GM23338 (cell line): Measurements from ENCODE around the gene ETF1. TPM values are rescaled to one million over a fixed set of nuclear protein-coding genes. Genes with fewer than 3 reads are reported as not detected.

ENCODE experiments used
- ATAC-seq: fragments of 200-7000 bp; cut with Tn5 transposase; 3 replicates; pipeline ENCODE4 v1.9.1; 2020
- DNase-seq: peaks from one replicate; pipeline ENCODE4 v3.0.0-alpha.2; 2015; ENCODE audit warnings: low spot score
- H2AFZ ChIP-seq: fragments of 200-600 bp; sonication (generic); 2 replicates; pipeline ENCODE4 v1.8.0; 2016; ENCODE audit warnings: antibody characterized with exemption, mild to moderate bottlenecking, moderate library complexity
- H3F3A ChIP-seq: fragments of 200-600 bp; sonication (generic); replicated peaks from 2 replicates; pipeline ENCODE4 v1.8.0; 2017; ENCODE audit warnings: antibody characterized with exemption, mixed run types, low read depth
- H3K27ac ChIP-seq: fragments of 200-600 bp; sonication (generic); 2 replicates; pipeline ENCODE4 v1.6.1; 2016; ENCODE audit warnings: low read depth
- H3K27me3 ChIP-seq: fragments of 200-600 bp; sonication (generic); 2 replicates; pipeline ENCODE4 v1.8.0; 2016; ENCODE audit warnings: mild to moderate bottlenecking, mixed run types, moderate library complexity; ENCODE audit not compliant: insufficient read depth
- H3K36me3 ChIP-seq: fragments of 200-600 bp; sonication (generic); 2 replicates; pipeline ENCODE4 v1.8.0; 2016; ENCODE audit warnings: mild to moderate bottlenecking; ENCODE audit not compliant: insufficient read depth
- H3K4me1 ChIP-seq: fragments of 200-600 bp; sonication (generic); 2 replicates; pipeline ENCODE4 v1.8.0; 2016; ENCODE audit warnings: mild to moderate bottlenecking, moderate library complexity; ENCODE audit not compliant: insufficient read depth
- H3K4me2 ChIP-seq: fragments of 200-600 bp; sonication (generic); 2 replicates; pipeline ENCODE4 v1.7.1; 2017; ENCODE audit warnings: mixed run types
- H3K4me3 ChIP-seq: fragments of 200-600 bp; sonication (generic); 2 replicates; pipeline ENCODE4 v1.6.1; 2016; ENCODE audit warnings: mixed run types
- H3K79me2 ChIP-seq: fragments of 200-600 bp; sonication (generic); replicated peaks from 2 replicates; pipeline ENCODE4 v1.8.0; 2017; ENCODE audit warnings: mild to moderate bottlenecking; ENCODE audit not compliant: insufficient read depth
- H3K9me2 ChIP-seq: fragments of 200-600 bp; sonication (generic); 2 replicates; pipeline ENCODE4 v1.8.0; 2017; ENCODE audit not compliant: insufficient read depth
- H4K20me1 ChIP-seq: fragments of 200-600 bp; sonication (generic); replicated peaks from 2 replicates; pipeline ENCODE4 v1.8.0; 2017; ENCODE audit warnings: mild to moderate bottlenecking; ENCODE audit not compliant: insufficient read depth
- H3K27ac Mint-ChIP-seq: 2 replicates; pipeline ENCODE4 v1.8.0; 2020; ENCODE audit warnings: inconsistent platforms, mild to moderate bottlenecking, moderate library complexity, mixed read lengths
- H3K27me3 Mint-ChIP-seq: 3 replicates; pipeline ENCODE4 v1.8.0; 2022; ENCODE audit warnings: low read depth, mild to moderate bottlenecking, moderate library complexity, mixed read lengths, inconsistent platforms; ENCODE audit not compliant: insufficient read depth, poor library complexity
- H3K36me3 Mint-ChIP-seq: 3 replicates; pipeline ENCODE4 v1.8.0; 2021; ENCODE audit warnings: low read depth, mild to moderate bottlenecking, inconsistent platforms, moderate library complexity, mixed read lengths
- H3K4me1 Mint-ChIP-seq: 3 replicates; pipeline ENCODE4 v1.8.0; 2020; ENCODE audit warnings: mild to moderate bottlenecking, inconsistent platforms, mixed read lengths
- H3K4me3 Mint-ChIP-seq: 3 replicates; pipeline ENCODE4 v1.8.0; 2021; ENCODE audit warnings: moderate library complexity, mild to moderate bottlenecking, inconsistent platforms, mixed read lengths
- H3K9me3 Mint-ChIP-seq: 3 replicates; pipeline ENCODE4 v1.8.0; 2020; ENCODE audit warnings: moderate library complexity, mild to moderate bottlenecking, inconsistent platforms, mixed read lengths
- CREB1 ChIP-seq: fragments of 250-450 bp; sonication (Bioruptor Pico); IDR thresholded peaks from 2 replicates; pipeline ENCODE4 v1.5.0; 2020; ENCODE audit warnings: low read depth, mild to moderate bottlenecking, moderate library complexity
- EZH2 ChIP-seq: fragments of 200-600 bp; sonication (generic); IDR thresholded peaks from one replicate; pipeline ENCODE4 v1.8.0; 2017; ENCODE audit warnings: antibody characterized with exemption, mild to moderate bottlenecking, low read depth; ENCODE audit not compliant: unreplicated experiment
- EZH2phosphoT487 ChIP-seq: fragments of 200-600 bp; sonication (generic); IDR thresholded peaks from one replicate; pipeline ENCODE4 v1.8.1; 2018; ENCODE audit warnings: antibody characterized with exemption; ENCODE audit not compliant: unreplicated experiment
- JUNB ChIP-seq: IDR thresholded peaks from one replicate; pipeline ENCODE4 v1.6.1; 2016; ENCODE audit warnings: antibody characterized with exemption; ENCODE audit not compliant: unreplicated experiment
- NANOG ChIP-seq: IDR thresholded peaks from 2 replicates; pipeline ENCODE4 v1.6.1; 2016; ENCODE audit warnings: antibody characterized with exemption, borderline replicate concordance
- POLR2AphosphoS5 ChIP-seq: IDR thresholded peaks from 2 replicates; pipeline ENCODE4 v1.6.1; 2016; ENCODE audit warnings: antibody characterized with exemption, low read depth
- STAT1 ChIP-seq: IDR thresholded peaks from one replicate; pipeline ENCODE4 v1.6.1; 2016; ENCODE audit warnings: antibody characterized with exemption; ENCODE audit not compliant: unreplicated experiment
- ZNF114 ChIP-seq: fragments of 250-450 bp; sonication (Bioruptor Pico); IDR thresholded peaks from 2 replicates; pipeline ENCODE4 v1.5.0; 2020; ENCODE audit warnings: mild to moderate bottlenecking, moderate library complexity
- ZNF331 ChIP-seq: fragments of 250-450 bp; sonication (Bioruptor Pico); IDR thresholded peaks from 2 replicates; pipeline ENCODE4 v1.5.0; 2020; ENCODE audit warnings: low read depth, mild to moderate bottlenecking, moderate library complexity
- polyA plus RNA-seq: library from polyadenylated mRNA; unstranded; fragments of >200 nt; fragmentation: Nextera tagmentation; extraction: Ambion mirVana; gene quantifications from 2 replicates; pipeline ENCODE4 v1.2.1, GENCODE V29; 2016
- total RNA-seq: library from RNA; depleted of rRNA; stranded (reverse); fragments of >200 nt; shearing (Covaris generic); gene quantifications from 2 replicates; pipeline ENCODE4 v1.2.3, GENCODE V29; 2014
- TF ChIP-seq, protein P1 (sequence below): IDR thresholded peaks from one replicate; pipeline ENCODE4 v1.6.1; 2018; ENCODE audit warnings: antibody characterized with exemption; ENCODE audit not compliant: unreplicated experiment
- TF ChIP-seq, protein P2 (sequence below): fragments of 250-450 bp; sonication (Bioruptor Pico); IDR thresholded peaks from 2 replicates; pipeline ENCODE4 v1.5.0; 2020; ENCODE audit warnings: mild to moderate bottlenecking, moderate library complexity
- TF ChIP-seq, protein P3 (sequence below): IDR thresholded peaks from 2 replicates; pipeline ENCODE4 v1.6.1; 2016; ENCODE audit warnings: antibody characterized with exemption
- TF ChIP-seq, protein P4 (sequence below), 2 experiments: fragments of 200-600 bp in 1 of 2; sonication (generic) in 1 of 2; conservative IDR thresholded peaks; 2 replicates each; pipeline versions ENCODE4 v1.5.1 to v1.6.1; 2016 to 2017; ENCODE audit warnings: antibody characterized with exemption in 2 of 2, low read depth in 2 of 2, mild to moderate bottlenecking in 2 of 2, moderate library complexity in 1 of 2

The ETF1 gene
- total and polyA plus RNA-seq, 2 experiments from 2014 or later, result 68.9 to 136 TPM

DNA sequence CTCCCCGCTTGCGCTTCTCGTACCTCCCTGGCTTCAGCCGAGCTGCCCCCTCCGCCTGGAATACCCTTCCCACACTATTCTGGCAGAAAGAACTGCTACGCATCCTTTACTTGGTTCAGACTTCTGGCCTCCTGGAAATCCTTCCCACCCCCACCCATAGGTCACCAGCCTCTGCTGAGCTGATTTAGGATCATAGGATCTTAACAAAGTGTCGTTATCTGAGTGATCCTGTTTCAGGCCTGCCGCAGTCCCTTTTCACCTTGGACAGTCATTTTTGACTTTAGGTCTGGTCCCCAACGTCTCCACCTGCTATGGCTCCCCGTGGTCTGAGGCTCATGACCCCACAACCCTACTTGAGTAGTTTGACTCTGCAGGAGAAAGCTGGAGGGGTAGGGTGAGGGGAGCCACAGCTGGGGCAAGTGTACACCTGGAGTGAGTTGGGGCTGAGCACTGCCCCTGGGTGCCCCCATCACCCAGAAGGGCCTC lies 50.4 kb downstream of the ETF1 start:
- H3K27ac Mint-ChIP-seq, result no peak overlapping the region
- Histone ChIP-seq H4K20me1 (no peaks in the 10 kb centered on the region), H3K4me3 (peak overlapping the region; percentile 68), H3K4me1 (peaks cover 7% of the 10 kb centered on the region), H3K79me2 (no peaks in the 10 kb centered on the region), H3K4me2 (peak overlapping the region; percentile 87), H3K27me3 (peaks cover 26% of the 10 kb centered on the region), H3K9me2 (no peaks in the 10 kb centered on the region), H3F3A (0 out of 2 replicates have a peak, but pooled peaks cover 7% of the 10 kb centered on the region), H3K36me3 (no peaks in the 10 kb centered on the region), H3K27ac (no peak overlapping the region), H2AFZ (peak overlapping the region; percentile 84)
- peaks cover 38% of the 10 kb centered on the region for H3K27me3 Mint-ChIP-seq
- DNase-seq (no peak), ATAC-seq (no peak)
- H3K9me3 Mint-ChIP-seq, result no peaks in the 10 kb centered on the region; the same call in 2 of the 3 replicates
- no peak for TF ChIP-seq EZH2
- TF ChIP-seq STAT1, result no peak
- TF ChIP-seq, protein P1, sequence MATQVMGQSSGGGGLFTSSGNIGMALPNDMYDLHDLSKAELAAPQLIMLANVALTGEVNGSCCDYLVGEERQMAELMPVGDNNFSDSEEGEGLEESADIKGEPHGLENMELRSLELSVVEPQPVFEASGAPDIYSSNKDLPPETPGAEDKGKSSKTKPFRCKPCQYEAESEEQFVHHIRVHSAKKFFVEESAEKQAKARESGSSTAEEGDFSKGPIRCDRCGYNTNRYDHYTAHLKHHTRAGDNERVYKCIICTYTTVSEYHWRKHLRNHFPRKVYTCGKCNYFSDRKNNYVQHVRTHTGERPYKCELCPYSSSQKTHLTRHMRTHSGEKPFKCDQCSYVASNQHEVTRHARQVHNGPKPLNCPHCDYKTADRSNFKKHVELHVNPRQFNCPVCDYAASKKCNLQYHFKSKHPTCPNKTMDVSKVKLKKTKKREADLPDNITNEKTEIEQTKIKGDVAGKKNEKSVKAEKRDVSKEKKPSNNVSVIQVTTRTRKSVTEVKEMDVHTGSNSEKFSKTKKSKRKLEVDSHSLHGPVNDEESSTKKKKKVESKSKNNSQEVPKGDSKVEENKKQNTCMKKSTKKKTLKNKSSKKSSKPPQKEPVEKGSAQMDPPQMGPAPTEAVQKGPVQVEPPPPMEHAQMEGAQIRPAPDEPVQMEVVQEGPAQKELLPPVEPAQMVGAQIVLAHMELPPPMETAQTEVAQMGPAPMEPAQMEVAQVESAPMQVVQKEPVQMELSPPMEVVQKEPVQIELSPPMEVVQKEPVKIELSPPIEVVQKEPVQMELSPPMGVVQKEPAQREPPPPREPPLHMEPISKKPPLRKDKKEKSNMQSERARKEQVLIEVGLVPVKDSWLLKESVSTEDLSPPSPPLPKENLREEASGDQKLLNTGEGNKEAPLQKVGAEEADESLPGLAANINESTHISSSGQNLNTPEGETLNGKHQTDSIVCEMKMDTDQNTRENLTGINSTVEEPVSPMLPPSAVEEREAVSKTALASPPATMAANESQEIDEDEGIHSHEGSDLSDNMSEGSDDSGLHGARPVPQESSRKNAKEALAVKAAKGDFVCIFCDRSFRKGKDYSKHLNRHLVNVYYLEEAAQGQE, result no peak
- TF ChIP-seq ZNF114 (CRISPR knock-in tag), result no peak
- no peak for TF ChIP-seq ZNF331
- no peak for TF ChIP-seq JUNB
- TF ChIP-seq EZH2phosphoT487, result no peak
- no peak for TF ChIP-seq POLR2AphosphoS5
- TF ChIP-seq, protein P2, sequence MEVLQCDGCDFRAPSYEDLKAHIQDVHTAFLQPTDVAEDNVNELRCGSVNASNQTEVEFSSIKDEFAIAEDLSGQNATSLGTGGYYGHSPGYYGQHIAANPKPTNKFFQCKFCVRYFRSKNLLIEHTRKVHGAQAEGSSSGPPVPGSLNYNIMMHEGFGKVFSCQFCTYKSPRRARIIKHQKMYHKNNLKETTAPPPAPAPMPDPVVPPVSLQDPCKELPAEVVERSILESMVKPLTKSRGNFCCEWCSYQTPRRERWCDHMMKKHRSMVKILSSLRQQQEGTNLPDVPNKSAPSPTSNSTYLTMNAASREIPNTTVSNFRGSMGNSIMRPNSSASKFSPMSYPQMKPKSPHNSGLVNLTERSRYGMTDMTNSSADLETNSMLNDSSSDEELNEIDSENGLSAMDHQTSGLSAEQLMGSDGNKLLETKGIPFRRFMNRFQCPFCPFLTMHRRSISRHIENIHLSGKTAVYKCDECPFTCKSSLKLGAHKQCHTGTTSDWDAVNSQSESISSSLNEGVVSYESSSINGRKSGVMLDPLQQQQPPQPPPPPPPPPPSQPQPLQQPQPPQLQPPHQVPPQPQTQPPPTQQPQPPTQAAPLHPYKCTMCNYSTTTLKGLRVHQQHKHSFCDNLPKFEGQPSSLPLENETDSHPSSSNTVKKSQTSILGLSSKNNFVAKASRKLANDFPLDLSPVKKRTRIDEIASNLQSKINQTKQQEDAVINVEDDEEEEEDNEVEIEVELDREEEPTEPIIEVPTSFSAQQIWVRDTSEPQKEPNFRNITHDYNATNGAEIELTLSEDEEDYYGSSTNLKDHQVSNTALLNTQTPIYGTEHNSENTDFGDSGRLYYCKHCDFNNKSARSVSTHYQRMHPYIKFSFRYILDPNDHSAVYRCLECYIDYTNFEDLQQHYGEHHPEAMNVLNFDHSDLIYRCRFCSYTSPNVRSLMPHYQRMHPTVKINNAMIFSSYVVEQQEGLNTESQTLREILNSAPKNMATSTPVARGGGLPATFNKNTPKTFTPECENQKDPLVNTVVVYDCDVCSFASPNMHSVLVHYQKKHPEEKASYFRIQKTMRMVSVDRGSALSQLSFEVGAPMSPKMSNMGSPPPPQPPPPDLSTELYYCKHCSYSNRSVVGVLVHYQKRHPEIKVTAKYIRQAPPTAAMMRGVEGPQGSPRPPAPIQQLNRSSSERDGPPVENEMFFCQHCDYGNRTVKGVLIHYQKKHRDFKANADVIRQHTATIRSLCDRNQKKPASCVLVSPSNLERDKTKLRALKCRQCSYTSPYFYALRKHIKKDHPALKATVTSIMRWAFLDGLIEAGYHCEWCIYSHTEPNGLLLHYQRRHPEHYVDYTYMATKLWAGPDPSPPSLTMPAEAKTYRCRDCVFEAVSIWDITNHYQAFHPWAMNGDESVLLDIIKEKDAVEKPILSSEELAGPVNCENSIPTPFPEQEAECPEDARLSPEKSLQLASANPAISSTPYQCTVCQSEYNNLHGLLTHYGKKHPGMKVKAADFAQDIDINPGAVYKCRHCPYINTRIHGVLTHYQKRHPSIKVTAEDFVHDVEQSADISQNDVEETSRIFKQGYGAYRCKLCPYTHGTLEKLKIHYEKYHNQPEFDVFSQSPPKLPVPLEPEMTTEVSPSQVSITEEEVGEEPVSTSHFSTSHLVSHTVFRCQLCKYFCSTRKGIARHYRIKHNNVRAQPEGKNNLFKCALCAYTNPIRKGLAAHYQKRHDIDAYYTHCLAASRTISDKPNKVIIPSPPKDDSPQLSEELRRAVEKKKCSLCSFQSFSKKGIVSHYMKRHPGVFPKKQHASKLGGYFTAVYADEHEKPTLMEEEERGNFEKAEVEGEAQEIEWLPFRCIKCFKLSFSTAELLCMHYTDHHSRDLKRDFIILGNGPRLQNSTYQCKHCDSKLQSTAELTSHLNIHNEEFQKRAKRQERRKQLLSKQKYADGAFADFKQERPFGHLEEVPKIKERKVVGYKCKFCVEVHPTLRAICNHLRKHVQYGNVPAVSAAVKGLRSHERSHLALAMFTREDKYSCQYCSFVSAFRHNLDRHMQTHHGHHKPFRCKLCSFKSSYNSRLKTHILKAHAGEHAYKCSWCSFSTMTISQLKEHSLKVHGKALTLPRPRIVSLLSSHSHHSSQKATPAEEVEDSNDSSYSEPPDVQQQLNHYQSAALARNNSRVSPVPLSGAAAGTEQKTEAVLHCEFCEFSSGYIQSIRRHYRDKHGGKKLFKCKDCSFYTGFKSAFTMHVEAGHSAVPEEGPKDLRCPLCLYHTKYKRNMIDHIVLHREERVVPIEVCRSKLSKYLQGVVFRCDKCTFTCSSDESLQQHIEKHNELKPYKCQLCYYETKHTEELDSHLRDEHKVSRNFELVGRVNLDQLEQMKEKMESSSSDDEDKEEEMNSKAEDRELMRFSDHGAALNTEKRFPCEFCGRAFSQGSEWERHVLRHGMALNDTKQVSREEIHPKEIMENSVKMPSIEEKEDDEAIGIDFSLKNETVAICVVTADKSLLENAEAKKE (CRISPR knock-in tag), result no peak
- TF ChIP-seq NANOG, result no peak
- TF ChIP-seq, protein P3, sequence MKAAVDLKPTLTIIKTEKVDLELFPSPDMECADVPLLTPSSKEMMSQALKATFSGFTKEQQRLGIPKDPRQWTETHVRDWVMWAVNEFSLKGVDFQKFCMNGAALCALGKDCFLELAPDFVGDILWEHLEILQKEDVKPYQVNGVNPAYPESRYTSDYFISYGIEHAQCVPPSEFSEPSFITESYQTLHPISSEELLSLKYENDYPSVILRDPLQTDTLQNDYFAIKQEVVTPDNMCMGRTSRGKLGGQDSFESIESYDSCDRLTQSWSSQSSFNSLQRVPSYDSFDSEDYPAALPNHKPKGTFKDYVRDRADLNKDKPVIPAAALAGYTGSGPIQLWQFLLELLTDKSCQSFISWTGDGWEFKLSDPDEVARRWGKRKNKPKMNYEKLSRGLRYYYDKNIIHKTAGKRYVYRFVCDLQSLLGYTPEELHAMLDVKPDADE, result no peak
- TF ChIP-seq, protein P4, sequence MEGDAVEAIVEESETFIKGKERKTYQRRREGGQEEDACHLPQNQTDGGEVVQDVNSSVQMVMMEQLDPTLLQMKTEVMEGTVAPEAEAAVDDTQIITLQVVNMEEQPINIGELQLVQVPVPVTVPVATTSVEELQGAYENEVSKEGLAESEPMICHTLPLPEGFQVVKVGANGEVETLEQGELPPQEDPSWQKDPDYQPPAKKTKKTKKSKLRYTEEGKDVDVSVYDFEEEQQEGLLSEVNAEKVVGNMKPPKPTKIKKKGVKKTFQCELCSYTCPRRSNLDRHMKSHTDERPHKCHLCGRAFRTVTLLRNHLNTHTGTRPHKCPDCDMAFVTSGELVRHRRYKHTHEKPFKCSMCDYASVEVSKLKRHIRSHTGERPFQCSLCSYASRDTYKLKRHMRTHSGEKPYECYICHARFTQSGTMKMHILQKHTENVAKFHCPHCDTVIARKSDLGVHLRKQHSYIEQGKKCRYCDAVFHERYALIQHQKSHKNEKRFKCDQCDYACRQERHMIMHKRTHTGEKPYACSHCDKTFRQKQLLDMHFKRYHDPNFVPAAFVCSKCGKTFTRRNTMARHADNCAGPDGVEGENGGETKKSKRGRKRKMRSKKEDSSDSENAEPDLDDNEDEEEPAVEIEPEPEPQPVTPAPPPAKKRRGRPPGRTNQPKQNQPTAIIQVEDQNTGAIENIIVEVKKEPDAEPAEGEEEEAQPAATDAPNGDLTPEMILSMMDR (conservative IDR thresholded peaks at IDR 0.05; ENCODE audit: low read depth in 2 of 2), result no peak
- no peak for TF ChIP-seq CREB1 (CRISPR knock-in tag)
- H3K36me3 Mint-ChIP-seq, result no peaks in the 10 kb centered on the region; the same call in 2 of the 3 replicates
- H3K4me3 Mint-ChIP-seq, result peak overlapping the region; percentile 79
- peaks cover 24% of the 10 kb centered on the region for H3K4me1 Mint-ChIP-seq
